Gastroesophageal sphincter (tissue), 3 donors: ENCODE measurements around the gene NXPH4.

Experiments
- EP300 ChIP-seq: sonication (generic); formaldehyde crosslinking; IDR thresholded peaks from one replicate; pipeline ENCODE4 v1.6.1; 2017; ENCODE audit warnings: antibody characterized with exemption, mild to moderate bottlenecking
- POLR2A ChIP-seq, 2 donors: fragments of 450-650 bp; IDR thresholded peaks; one replicate each; pipeline ENCODE4 v1.6.1; 2017; ENCODE audit warnings: antibody characterized with exemption in 2 of 2, mild to moderate bottlenecking in 2 of 2, moderate library complexity in 1 of 2
- POLR2AphosphoS5 ChIP-seq: sonication (generic); formaldehyde crosslinking; IDR thresholded peaks from one replicate; pipeline ENCODE4 v1.6.1; 2017; ENCODE audit warnings: antibody characterized with exemption
- TF ChIP-seq, protein P1 (sequence below), 4 experiments: fragments of 200-600 bp in 2 of 4; fragments of 450-650 bp in 2 of 4; sonication (generic) in 1 of 4; IDR thresholded peaks; one replicate each; pipeline ENCODE4 v1.5.1; 2017 to 2019; ENCODE audit warnings: antibody characterized with exemption in 4 of 4, mild to moderate bottlenecking in 2 of 4, moderate library complexity in 2 of 4

GRCh38 chr12:57196439-57196838 is 20.2 kb upstream of the NXPH4 start:
- TF ChIP-seq, protein P1, sequence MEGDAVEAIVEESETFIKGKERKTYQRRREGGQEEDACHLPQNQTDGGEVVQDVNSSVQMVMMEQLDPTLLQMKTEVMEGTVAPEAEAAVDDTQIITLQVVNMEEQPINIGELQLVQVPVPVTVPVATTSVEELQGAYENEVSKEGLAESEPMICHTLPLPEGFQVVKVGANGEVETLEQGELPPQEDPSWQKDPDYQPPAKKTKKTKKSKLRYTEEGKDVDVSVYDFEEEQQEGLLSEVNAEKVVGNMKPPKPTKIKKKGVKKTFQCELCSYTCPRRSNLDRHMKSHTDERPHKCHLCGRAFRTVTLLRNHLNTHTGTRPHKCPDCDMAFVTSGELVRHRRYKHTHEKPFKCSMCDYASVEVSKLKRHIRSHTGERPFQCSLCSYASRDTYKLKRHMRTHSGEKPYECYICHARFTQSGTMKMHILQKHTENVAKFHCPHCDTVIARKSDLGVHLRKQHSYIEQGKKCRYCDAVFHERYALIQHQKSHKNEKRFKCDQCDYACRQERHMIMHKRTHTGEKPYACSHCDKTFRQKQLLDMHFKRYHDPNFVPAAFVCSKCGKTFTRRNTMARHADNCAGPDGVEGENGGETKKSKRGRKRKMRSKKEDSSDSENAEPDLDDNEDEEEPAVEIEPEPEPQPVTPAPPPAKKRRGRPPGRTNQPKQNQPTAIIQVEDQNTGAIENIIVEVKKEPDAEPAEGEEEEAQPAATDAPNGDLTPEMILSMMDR (IDR thresholded peaks at IDR 0.05), result no peak
- no peak for TF ChIP-seq POLR2AphosphoS5
- TF ChIP-seq EP300, result no peak
- TF ChIP-seq POLR2A (IDR thresholded peaks at IDR 0.05), result no peak
